ENCODE measurements around the gene USP37.

- TF ChIP-seq CTCF (IDR thresholded peaks at IDR 0.05; ENCODE audit: low read depth, low read length, poor library complexity, severe bottlenecking) (no peak), EZH2phosphoT487 (IDR thresholded peaks at IDR 0.05; ENCODE audit: borderline replicate concordance, low read length) (no peak)
Observed at GRCh38 chr2:218444692-218445357, 123.3 kb downstream of the USP37 start.

Data from DOHH2 (cell line).